ENCODE data around the gene SOX2. TPM values are rescaled to one million over a fixed set of nuclear protein-coding genes. Genes with fewer than 3 reads are reported as not detected.

SOX2 gene
- total RNA-seq (2014; rRNA removed; shearing (Covaris generic)) (not detected in 2 replicates), polyA plus RNA-seq (2016; fragmentation: Nextera tagmentation; extraction: Ambion mirVana) (not detected in 2 replicates)

DNA sequence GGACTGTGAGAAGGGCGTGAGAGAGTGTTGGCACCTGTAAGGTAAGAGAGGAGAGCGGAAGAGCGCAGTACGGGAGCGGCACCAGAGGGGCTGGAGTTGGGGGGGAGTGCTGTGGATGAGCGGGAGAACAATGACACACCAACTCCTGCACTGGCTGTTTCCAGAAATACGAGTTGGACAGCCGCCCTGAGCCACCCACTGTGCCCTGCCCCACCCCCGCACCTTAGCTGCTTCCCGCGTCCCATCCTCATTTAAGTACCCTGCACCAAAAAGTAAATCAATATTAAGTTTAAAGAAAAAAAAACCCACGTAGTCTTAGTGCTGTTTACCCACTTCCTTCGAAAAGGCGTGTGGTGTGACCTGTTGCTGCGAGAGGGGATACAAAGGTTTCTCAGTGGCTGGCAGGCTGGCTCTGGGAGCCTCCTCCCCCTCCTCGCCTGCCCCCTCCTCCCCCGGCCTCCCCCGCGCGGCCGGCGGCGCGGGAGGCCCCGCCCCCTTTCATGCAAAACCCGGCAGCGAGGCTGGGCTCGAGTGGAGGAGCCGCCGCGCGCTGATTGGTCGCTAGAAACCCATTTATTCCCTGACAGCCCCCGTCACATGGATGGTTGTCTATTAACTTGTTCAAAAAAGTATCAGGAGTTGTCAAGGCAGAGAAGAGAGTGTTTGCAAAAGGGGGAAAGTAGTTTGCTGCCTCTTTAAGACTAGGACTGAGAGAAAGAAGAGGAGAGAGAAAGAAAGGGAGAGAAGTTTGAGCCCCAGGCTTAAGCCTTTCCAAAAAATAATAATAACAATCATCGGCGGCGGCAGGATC, at the start of gene SOX2:
TSS of gene SOX2 (plus strand) at position 601 of the 811 bp plus-strand sequence. CDS start 436 bp downstream, outside the sequence.
- H3K79me2 ChIP-seq (ENCODE audit: insufficient read depth), result no peaks in the 10 kb centered on the region
- no peaks in the 10 kb centered on the region for H4K20me1 ChIP-seq (ENCODE audit: insufficient read depth)
- in situ Hi-C loops (cut with MboI), result no loop called here
- H3K4me3 ChIP-seq, result peak within 1 kb of the TSS; percentile 53
- H3F3A ChIP-seq (ENCODE audit: insufficient read depth), result no peaks in the 10 kb centered on the region
- 0 out of 2 replicates have a peak, but pooled peaks cover 5% of the 10 kb centered on the region for H3K4me1 ChIP-seq (ENCODE audit: insufficient read depth)
- peak within 1 kb of the TSS; percentile 82 for H3K4me2 ChIP-seq (ENCODE audit: unreplicated experiment)
- peaks cover 94% of the 10 kb centered on the region for H3K27me3 ChIP-seq (replicated peaks; ENCODE audit: insufficient read depth)
- H3K9me3 ChIP-seq (ENCODE audit: low read depth), result no peaks in the 10 kb centered on the region
- H3K9ac ChIP-seq, result no peak within 1 kb of the TSS
- TF ChIP-seq EZH2phosphoT487 (IDR thresholded peaks at IDR 0.05; ENCODE audit: insufficient read depth, low read depth), result peak; percentile 69; the same call in 1 of the 2 replicates
- peak; percentile 91 for TF ChIP-seq EZH2 (IDR thresholded peaks at IDR 0.05; ENCODE audit: insufficient read depth, poor library complexity, severe bottlenecking)
- peak; percentile 55 for DNase-seq
- 3 to 6% methylated on average over 20 to 37 of the region's 37 CpGs for WGBS, 2 experiments (ENCODE audit: low coverage in 1 of 2, low lambda C conversion rate in 2 of 2, missing lambda C conversion rate in 2 of 2)
- H3K27ac ChIP-seq, result no peak within 1 kb of the TSS
- no peaks in the 10 kb centered on the region for H3K36me3 ChIP-seq (ENCODE audit: low read depth)
- peak within 1 kb of the TSS; percentile 51; the same call in 1 of the 2 replicates for H2AFZ ChIP-seq
- no peaks in the 10 kb centered on the region for H3K9me2 ChIP-seq (ENCODE audit: insufficient read depth)

DNA sequence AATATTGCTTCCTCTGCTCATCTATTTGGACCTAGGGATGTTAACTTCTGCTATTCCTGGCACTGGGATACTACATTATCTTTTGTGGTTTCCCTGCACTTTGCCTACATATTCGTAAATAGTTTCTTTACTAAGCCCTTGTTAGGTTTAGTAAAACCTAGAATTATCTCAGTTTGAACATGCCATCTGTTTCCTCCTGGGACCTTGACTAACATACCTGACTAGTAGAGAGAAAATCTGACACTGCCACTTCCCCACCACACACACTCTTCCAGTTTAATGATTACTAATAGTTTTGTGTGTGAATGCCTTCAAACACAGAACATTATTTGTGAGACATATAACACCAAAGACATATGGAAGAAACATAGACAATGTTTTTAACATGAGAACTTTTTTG, 28.2 kb upstream of the SOX2 start:
- in situ Hi-C loops (cut with MboI), result no loop called here
- 23 to 34% methylated on average over 1 of the region's 1 CpG for WGBS, 2 experiments (ENCODE audit: low coverage in 1 of 2, low lambda C conversion rate in 2 of 2, missing lambda C conversion rate in 2 of 2)
- no peak overlapping the region for H3K4me2 ChIP-seq (ENCODE audit: unreplicated experiment)
- TF ChIP-seq EZH2phosphoT487 (IDR thresholded peaks at IDR 0.05; ENCODE audit: insufficient read depth, low read depth) (no peak), EZH2 (IDR thresholded peaks at IDR 0.05; ENCODE audit: insufficient read depth, poor library complexity, severe bottlenecking) (no peak)
- no peaks in the 10 kb centered on the region for H3K36me3 ChIP-seq (ENCODE audit: low read depth)
- no peaks in the 10 kb centered on the region for H3K79me2 ChIP-seq (ENCODE audit: insufficient read depth)
- H2AFZ ChIP-seq, result no peak overlapping the region
- H3K4me1 ChIP-seq (ENCODE audit: insufficient read depth), result no peaks in the 10 kb centered on the region
- H3K9me2 ChIP-seq (ENCODE audit: insufficient read depth), result no peaks in the 10 kb centered on the region
- H3K9me3 ChIP-seq (ENCODE audit: low read depth), result no peaks in the 10 kb centered on the region
- no peak overlapping the region for H3K27ac ChIP-seq
- H3F3A ChIP-seq (ENCODE audit: insufficient read depth), result no peaks in the 10 kb centered on the region
- no peak for DNase-seq
- H3K9ac ChIP-seq, result no peak overlapping the region
- no peaks in the 10 kb centered on the region for H4K20me1 ChIP-seq (ENCODE audit: insufficient read depth)
- no peak overlapping the region for H3K4me3 ChIP-seq
- no peaks in the 10 kb centered on the region for H3K27me3 ChIP-seq (replicated peaks; ENCODE audit: insufficient read depth)

DNA sequence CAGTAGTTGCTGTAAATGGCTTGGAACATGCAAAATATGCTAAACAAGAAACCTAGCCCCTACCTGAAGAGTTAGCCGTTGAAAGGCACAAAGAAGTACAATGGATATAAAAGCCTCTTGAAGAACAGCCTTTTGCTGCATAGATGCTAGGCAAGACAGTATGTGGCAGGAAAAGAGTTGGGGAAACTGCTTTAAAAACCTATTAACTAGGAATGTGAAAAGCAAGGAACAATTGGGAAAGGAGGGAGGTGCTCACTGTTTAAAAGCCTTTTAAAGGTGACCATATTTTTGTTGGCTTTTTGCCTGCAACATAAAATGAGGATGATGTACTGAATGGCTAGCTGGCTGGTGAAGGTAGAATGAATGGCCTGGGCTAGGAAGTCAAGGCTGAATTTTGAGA, 24.5 kb upstream of the SOX2 start:
- in situ Hi-C loops (cut with MboI), result no loop called here
- Histone ChIP-seq H3K4me2 (ENCODE audit: unreplicated experiment) (no peak overlapping the region), H4K20me1 (ENCODE audit: insufficient read depth) (no peaks in the 10 kb centered on the region), H3K9me3 (ENCODE audit: low read depth) (no peaks in the 10 kb centered on the region), H3K27me3 (replicated peaks; ENCODE audit: insufficient read depth) (no peaks in the 10 kb centered on the region), H3K79me2 (ENCODE audit: insufficient read depth) (no peaks in the 10 kb centered on the region), H3K4me3 (no peak overlapping the region), H3K36me3 (ENCODE audit: low read depth) (no peaks in the 10 kb centered on the region), H2AFZ (no peak overlapping the region), H3K9ac (no peak overlapping the region), H3K9me2 (ENCODE audit: insufficient read depth) (no peaks in the 10 kb centered on the region), H3K4me1 (ENCODE audit: insufficient read depth) (no peaks in the 10 kb centered on the region), H3F3A (ENCODE audit: insufficient read depth) (no peaks in the 10 kb centered on the region), H3K27ac (no peak overlapping the region)
- 21 to 29% methylated on average over 1 of the region's 1 CpG for WGBS, 2 experiments (ENCODE audit: low coverage in 1 of 2, low lambda C conversion rate in 2 of 2, missing lambda C conversion rate in 2 of 2)
- no peak for DNase-seq
- TF ChIP-seq EZH2phosphoT487 (IDR thresholded peaks at IDR 0.05; ENCODE audit: insufficient read depth, low read depth), result no peak
- no peak for TF ChIP-seq EZH2 (IDR thresholded peaks at IDR 0.05; ENCODE audit: insufficient read depth, poor library complexity, severe bottlenecking)

DNA sequence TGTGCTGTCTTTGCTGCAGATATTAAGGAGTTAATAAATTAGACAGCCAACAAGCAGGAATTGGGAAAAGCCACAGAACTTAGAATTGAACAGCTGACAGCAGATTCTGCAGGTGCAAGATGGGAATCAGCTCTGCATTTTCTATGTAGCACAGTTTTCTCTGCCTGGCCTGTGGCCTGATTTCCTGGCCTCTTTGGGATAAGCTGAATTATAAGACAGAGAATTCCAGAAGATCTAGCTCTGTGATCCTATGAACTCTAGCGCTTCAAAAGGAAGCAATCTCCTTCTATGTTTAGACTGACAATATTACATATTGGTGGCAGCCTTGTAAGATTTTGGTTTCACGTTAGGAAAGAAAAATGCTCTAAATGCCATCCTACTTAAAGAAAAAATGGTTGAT, 24.0 kb upstream of the SOX2 start:
- Histone ChIP-seq H3K4me3 (no peak overlapping the region), H3K27ac (no peak overlapping the region), H3F3A (ENCODE audit: insufficient read depth) (no peaks in the 10 kb centered on the region), H3K9me3 (ENCODE audit: low read depth) (no peaks in the 10 kb centered on the region), H3K4me1 (ENCODE audit: insufficient read depth) (no peaks in the 10 kb centered on the region), H3K79me2 (ENCODE audit: insufficient read depth) (no peaks in the 10 kb centered on the region), H3K36me3 (ENCODE audit: low read depth) (no peaks in the 10 kb centered on the region), H3K4me2 (ENCODE audit: unreplicated experiment) (no peak overlapping the region), H4K20me1 (ENCODE audit: insufficient read depth) (no peaks in the 10 kb centered on the region), H2AFZ (no peak overlapping the region), H3K9me2 (ENCODE audit: insufficient read depth) (no peaks in the 10 kb centered on the region), H3K9ac (no peak overlapping the region), H3K27me3 (replicated peaks; ENCODE audit: insufficient read depth) (no peaks in the 10 kb centered on the region)
- TF ChIP-seq EZH2phosphoT487 (IDR thresholded peaks at IDR 0.05; ENCODE audit: insufficient read depth, low read depth) (no peak), EZH2 (IDR thresholded peaks at IDR 0.05; ENCODE audit: insufficient read depth, poor library complexity, severe bottlenecking) (no peak)
- no peak for DNase-seq
- in situ Hi-C loops (cut with MboI), result no loop called here
- WGBS, 2 experiments (ENCODE audit: low coverage in 1 of 2, low lambda C conversion rate in 2 of 2, missing lambda C conversion rate in 2 of 2), result 40 to 43% methylated on average over 2 of the region's 2 CpGs

Data from GM23248 (cell line).